SU-DHL-6 (cell line): ENCODE results near the gene C5orf63.

ENCODE experiments used
- H2AFZ ChIP-seq: fragments of 200-600 bp; sonication (generic); 2 replicates; pipeline ENCODE4 v1.6.1; 2014; ENCODE audit warnings: low read depth, mild to moderate bottlenecking, moderate library complexity, mixed read lengths, antibody characterized with exemption, low read length; ENCODE audit not compliant: severe bottlenecking
- H3F3A ChIP-seq: fragments of 200-600 bp; shearing (Covaris generic); 2 replicates; pipeline ENCODE4 v1.6.0; 2016; ENCODE audit warnings: antibody characterized with exemption, mild to moderate bottlenecking; ENCODE audit not compliant: insufficient read depth
- H3K27ac ChIP-seq: fragments of 200-600 bp; sonication (generic); 2 replicates; pipeline ENCODE4 v1.5.1; 2016; ENCODE audit warnings: low read depth, mild to moderate bottlenecking, low read length, moderate library complexity, mixed read lengths
- H3K27me3 ChIP-seq: fragments of 200-600 bp; sonication (generic), shearing (Covaris generic); 2 replicates; pipeline ENCODE4 v1.6.0; 2014; ENCODE audit warnings: mild to moderate bottlenecking, low read length
- H3K36me3 ChIP-seq: fragments of 200-600 bp; sonication (generic); 2 replicates; pipeline ENCODE4 v1.6.1; 2014; ENCODE audit warnings: mild to moderate bottlenecking, low read length, mixed read lengths
- H3K4me2 ChIP-seq: fragments of 300-600, 200-600 bp; shearing (Covaris generic), sonication (generic); 2 replicates; pipeline ENCODE4 v1.6.0; 2014; ENCODE audit warnings: low read length, low read depth, mild to moderate bottlenecking; ENCODE audit not compliant: poor library complexity, severe bottlenecking
- H3K4me3 ChIP-seq: fragments of 200-600 bp; sonication (generic); 2 replicates; pipeline ENCODE4 v1.5.1; 2014; ENCODE audit warnings: antibody characterized with exemption, low read length, mild to moderate bottlenecking, mixed read lengths; ENCODE audit not compliant: insufficient read depth, poor library complexity, severe bottlenecking
- H3K79me2 ChIP-seq: fragments of 200-600 bp; sonication (generic); 2 replicates; pipeline ENCODE4 v1.6.1; 2014; ENCODE audit warnings: mild to moderate bottlenecking, low read length, moderate library complexity; ENCODE audit not compliant: insufficient read depth
- H3K9ac ChIP-seq: fragments of 200-600 bp; sonication (generic); 2 replicates; pipeline ENCODE4 v1.7.0; 2014; ENCODE audit warnings: mild to moderate bottlenecking, low read length
- H3K9me2 ChIP-seq: fragments of 200-600 bp; sonication (generic); replicated peaks from 2 replicates; pipeline ENCODE4 v1.6.1; 2014; ENCODE audit warnings: low read length; ENCODE audit not compliant: insufficient read depth
- H3K9me3 ChIP-seq: fragments of 200-600 bp; sonication (generic); 2 replicates; pipeline ENCODE4 v1.6.1; 2014; ENCODE audit warnings: low read length, mixed read lengths; ENCODE audit not compliant: insufficient read depth
- H4K20me1 ChIP-seq: fragments of 200-600 bp; sonication (generic); 2 replicates; pipeline ENCODE4 v1.6.1; 2014; ENCODE audit warnings: low read depth, mild to moderate bottlenecking, antibody characterized with exemption, low read length, moderate library complexity, mixed read lengths
- EZH2phosphoT487 ChIP-seq: fragments of 200-600 bp; sonication (generic), shearing (Covaris generic); conservative IDR thresholded peaks from 2 replicates; pipeline ENCODE4 v1.6.1; 2018; ENCODE audit warnings: mild to moderate bottlenecking, antibody characterized with exemption, low read length, moderate library complexity, mixed read lengths
- TF ChIP-seq, protein P1 (sequence below): fragments of 200-600 bp; sonication (generic); IDR thresholded peaks from one replicate; pipeline ENCODE4 v1.5.1; 2017; ENCODE audit warnings: antibody characterized with exemption, mild to moderate bottlenecking, low read length, moderate library complexity; ENCODE audit not compliant: insufficient read depth, poor library complexity, severe bottlenecking

Gene C5orf63

DNA sequence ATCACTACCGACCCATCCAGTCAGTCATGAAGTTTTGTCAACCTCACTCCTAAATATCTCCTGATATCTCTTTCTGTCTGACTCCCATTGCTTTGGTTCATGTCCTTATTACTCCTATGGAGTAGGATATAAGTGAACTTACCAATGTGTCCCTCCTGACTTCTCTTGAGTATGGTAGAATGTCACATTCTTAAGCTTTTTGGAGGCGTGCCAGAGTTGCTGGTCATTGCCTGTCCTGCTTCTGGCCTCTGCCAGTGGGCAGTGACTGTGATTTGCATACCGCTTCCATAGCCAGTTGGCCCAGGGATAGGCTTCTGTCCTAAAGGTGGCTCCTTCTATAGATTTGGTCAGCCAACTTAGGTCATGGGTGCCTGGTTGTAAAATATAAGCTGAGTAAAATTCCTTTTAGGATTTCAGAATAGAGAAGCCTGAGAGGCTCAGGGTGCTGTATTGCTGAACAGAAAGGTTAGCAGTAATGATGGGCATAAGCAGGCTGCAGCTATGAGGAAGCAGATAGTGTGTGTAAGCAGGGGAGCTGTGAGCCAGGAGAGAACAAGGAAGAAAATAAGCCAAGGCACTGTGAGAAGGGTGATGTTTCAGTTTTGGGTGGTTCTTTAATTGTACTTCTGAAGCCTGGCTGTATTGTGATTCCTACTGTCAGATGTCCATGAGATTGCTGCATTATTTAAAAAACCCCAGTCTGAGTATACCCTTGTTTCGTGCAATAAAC is 26.8 kb downstream of the C5orf63 start:
- Histone ChIP-seq H3K36me3 (no peaks in the 10 kb centered on the region), H3K27me3 (no peaks in the 10 kb centered on the region), H3K9ac (no peak overlapping the region), H3K27ac (no peak overlapping the region), H3K4me2 (no peak overlapping the region), H3K9me2 (no peaks in the 10 kb centered on the region), H3K9me3 (no peaks in the 10 kb centered on the region), H2AFZ (no peak overlapping the region), H4K20me1 (no peaks in the 10 kb centered on the region), H3K79me2 (no peaks in the 10 kb centered on the region), H3K4me3 (no peak overlapping the region), H3F3A (no peaks in the 10 kb centered on the region)
- TF ChIP-seq, protein P1, sequence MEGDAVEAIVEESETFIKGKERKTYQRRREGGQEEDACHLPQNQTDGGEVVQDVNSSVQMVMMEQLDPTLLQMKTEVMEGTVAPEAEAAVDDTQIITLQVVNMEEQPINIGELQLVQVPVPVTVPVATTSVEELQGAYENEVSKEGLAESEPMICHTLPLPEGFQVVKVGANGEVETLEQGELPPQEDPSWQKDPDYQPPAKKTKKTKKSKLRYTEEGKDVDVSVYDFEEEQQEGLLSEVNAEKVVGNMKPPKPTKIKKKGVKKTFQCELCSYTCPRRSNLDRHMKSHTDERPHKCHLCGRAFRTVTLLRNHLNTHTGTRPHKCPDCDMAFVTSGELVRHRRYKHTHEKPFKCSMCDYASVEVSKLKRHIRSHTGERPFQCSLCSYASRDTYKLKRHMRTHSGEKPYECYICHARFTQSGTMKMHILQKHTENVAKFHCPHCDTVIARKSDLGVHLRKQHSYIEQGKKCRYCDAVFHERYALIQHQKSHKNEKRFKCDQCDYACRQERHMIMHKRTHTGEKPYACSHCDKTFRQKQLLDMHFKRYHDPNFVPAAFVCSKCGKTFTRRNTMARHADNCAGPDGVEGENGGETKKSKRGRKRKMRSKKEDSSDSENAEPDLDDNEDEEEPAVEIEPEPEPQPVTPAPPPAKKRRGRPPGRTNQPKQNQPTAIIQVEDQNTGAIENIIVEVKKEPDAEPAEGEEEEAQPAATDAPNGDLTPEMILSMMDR = no peak
- TF ChIP-seq EZH2phosphoT487 = no peak

DNA sequence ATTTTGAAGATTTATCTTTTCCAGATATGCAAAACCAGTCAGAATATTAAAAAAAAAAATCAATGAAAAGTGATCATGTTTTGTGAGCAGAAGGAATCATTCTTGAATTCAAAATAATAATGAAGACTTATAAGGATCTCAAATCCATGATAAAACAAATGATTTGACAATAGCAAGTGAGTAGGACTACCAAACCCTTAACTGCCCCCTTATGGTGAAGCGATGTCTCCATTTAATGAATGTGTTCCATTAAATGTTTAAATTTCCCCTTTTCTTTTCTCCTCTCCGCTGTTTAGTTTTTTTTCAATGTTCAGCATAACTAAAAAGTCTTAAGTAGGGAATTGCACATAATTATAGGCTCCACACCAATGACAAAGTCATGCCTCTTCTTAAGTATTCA is 30.7 kb downstream of the C5orf63 start:
- H2AFZ ChIP-seq = no peak overlapping the region
- H3K79me2 ChIP-seq = no peaks in the 10 kb centered on the region
- H3K27ac ChIP-seq = no peak overlapping the region
- H3K9me3 ChIP-seq = no peaks in the 10 kb centered on the region
- H3K4me3 ChIP-seq = no peak overlapping the region
- H3K9me2 ChIP-seq = no peaks in the 10 kb centered on the region
- no peaks in the 10 kb centered on the region for H3K36me3 ChIP-seq
- TF ChIP-seq, protein P1 = no peak
- TF ChIP-seq EZH2phosphoT487 = no peak
- no peak overlapping the region for H3K9ac ChIP-seq
- H3K4me2 ChIP-seq = no peak overlapping the region
- H3F3A ChIP-seq = no peaks in the 10 kb centered on the region
- no peaks in the 10 kb centered on the region for H4K20me1 ChIP-seq
- no peaks in the 10 kb centered on the region for H3K27me3 ChIP-seq

DNA sequence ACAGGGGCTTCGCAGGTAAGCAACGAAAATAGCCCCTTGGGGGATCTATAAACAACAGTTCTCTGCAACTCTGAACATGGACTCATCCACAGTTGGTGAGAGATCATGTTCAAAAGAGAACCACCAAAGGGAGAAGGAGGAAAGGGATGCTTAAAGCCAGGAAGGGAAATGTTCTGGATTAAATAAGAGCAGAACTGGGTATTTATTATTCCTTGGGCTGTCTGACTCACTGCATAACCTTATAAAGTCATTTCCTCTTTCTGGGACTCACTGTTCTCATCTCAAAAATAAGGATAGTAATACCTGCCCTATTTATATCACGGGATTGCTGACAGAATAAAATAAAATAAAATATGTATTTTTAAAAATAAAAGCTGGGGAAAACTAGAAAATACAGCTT is 31.7 kb downstream of the C5orf63 start:
- H3K4me2 ChIP-seq = no peak overlapping the region
- no peaks in the 10 kb centered on the region for H3K79me2 ChIP-seq
- no peak overlapping the region for H3K27ac ChIP-seq
- no peak overlapping the region for H2AFZ ChIP-seq
- TF ChIP-seq, protein P1 = no peak
- TF ChIP-seq EZH2phosphoT487 = no peak
- H3F3A ChIP-seq = no peaks in the 10 kb centered on the region
- H3K9ac ChIP-seq = no peak overlapping the region
- H3K9me2 ChIP-seq = no peaks in the 10 kb centered on the region
- no peaks in the 10 kb centered on the region for H3K36me3 ChIP-seq
- no peaks in the 10 kb centered on the region for H3K27me3 ChIP-seq
- no peak overlapping the region for H3K4me3 ChIP-seq
- H3K9me3 ChIP-seq = no peaks in the 10 kb centered on the region
- no peaks in the 10 kb centered on the region for H4K20me1 ChIP-seq
